ENCODE results near the gene AVEN. TPM values are rescaled to one million over a fixed set of nuclear protein-coding genes. Genes with fewer than 3 reads are reported as not detected.

AVEN gene
- total and polyA plus RNA-seq, 2 of the 4 experiments (the other 2 are of a cell fraction), result 9.1 to 17.6 TPM

GRCh38 chr15:33852094-33852493, 186.9 kb downstream of the AVEN start:
- Histone ChIP-seq H3K23ac (ENCODE audit: low read depth, low read length) (no peak overlapping the region), H3K27me3 (ENCODE audit: control insufficient read depth, insufficient read depth, low read length) (no peaks in the 10 kb centered on the region), H3K56ac (ENCODE audit: extremely low read depth, insufficient read depth, low read length) (no peak overlapping the region), H4K5ac (ENCODE audit: low read depth, low read length) (no peak overlapping the region), H3K4me3 (ENCODE audit: insufficient read depth, low read depth, low read length) (no peak overlapping the region), H3K9me1 (ENCODE audit: insufficient read depth, low read length) (peaks cover 3% of the 10 kb centered on the region; the same call in 1 of the 2 replicates), H3K36me3 (ENCODE audit: control insufficient read depth, insufficient read depth, low read length) (no peaks in the 10 kb centered on the region), H3K18ac (ENCODE audit: low read depth, low read length) (no peak overlapping the region), H4K20me1 (ENCODE audit: insufficient read depth, low read length) (no peaks in the 10 kb centered on the region), H2AK9ac (replicated peaks; ENCODE audit: low read depth, low read length, poor library complexity) (no peak overlapping the region), H2BK15ac (ENCODE audit: low read depth, low read length) (no peak overlapping the region), H4K8ac (ENCODE audit: low read depth in 2 of 2, low read length in 2 of 2) (no peak overlapping the region), H2BK5ac (ENCODE audit: low read depth, low read length, poor library complexity, severe bottlenecking) (no peak overlapping the region), H2BK20ac (ENCODE audit: low read depth, low read length) (no peak overlapping the region), H3K4me1 (ENCODE audit: control insufficient read depth, insufficient read depth, low read length) (no peaks in the 10 kb centered on the region), H2AK5ac (ENCODE audit: low read depth, low read length) (no peak overlapping the region), H3K4me2 (ENCODE audit: low read depth, low read length) (no peak overlapping the region), H3K14ac (replicated peaks; ENCODE audit: low read depth, low read length) (no peak overlapping the region), H3K4ac (ENCODE audit: low read depth, low read length) (no peak overlapping the region), H3K9me3 (ENCODE audit: control insufficient read depth, insufficient read depth, low read length) (no peaks in the 10 kb centered on the region), H3K9ac (ENCODE audit: low read depth, low read length) (no peak overlapping the region), H2AFZ (replicated peaks; ENCODE audit: low read length, poor library complexity) (no peak overlapping the region), H3K79me1 (ENCODE audit: low read depth in 1 of 2, low read length in 2 of 2) (no peaks in the 10 kb centered on the region), H4K91ac (ENCODE audit: insufficient read depth, low read depth, low read length) (no peak overlapping the region), H3K27ac (ENCODE audit: insufficient read depth, low read length) (no peak overlapping the region), H2BK120ac (ENCODE audit: low read depth, low read length) (no peak overlapping the region)
- WGBS, 2 experiments (ENCODE audit: extremely low coverage in 2 of 2, insufficient read length in 1 of 2), result no CpG with 5 or more reads among the region's 1 CpG
- in situ Hi-C loops (cut with MboI; ENCODE audit: low sequenced_read_pairs), result no loop called here
- no TSS peak for BruUV-seq (replicated peaks)
- POLR2A ChIA-PET (ENCODE audit: unreplicated experiment), result no interaction called here
- intact Hi-C loops (cut with micrococcal nuclease), result loop anchor here (5.0 kb wide), 2 partner anchors 115 to 130 kb away; partner anchors contain the start of gene CHRM5
- TF ChIP-seq SMC3 (IDR thresholded peaks at IDR 0.05; ENCODE audit: low read depth, low read length), result no peak
- no peak for TF ChIP-seq ELK1 (IDR thresholded peaks at IDR 0.05; ENCODE audit: borderline replicate concordance, low read depth, low read length)
- no peak for TF ChIP-seq MXI1 (IDR thresholded peaks at IDR 0.05; ENCODE audit: borderline replicate concordance, low read depth, low read length)
- no peak for TF ChIP-seq CTCF (conservative IDR thresholded peaks at IDR 0.05; ENCODE audit: low read depth, low read length)
- TF ChIP-seq CEBPB (IDR thresholded peaks at IDR 0.05; ENCODE audit: low read depth, low read length), result no peak
- no peak for TF ChIP-seq NFE2L2 (IDR thresholded peaks at IDR 0.05; ENCODE audit: low read depth, low read length)
- TF ChIP-seq USF2 (IDR thresholded peaks at IDR 0.05; ENCODE audit: low read depth, low read length), result no peak
- no peak for TF ChIP-seq MAZ (IDR thresholded peaks at IDR 0.05; ENCODE audit: borderline replicate concordance, low read depth, low read length)
- no peak for TF ChIP-seq CHD1 (IDR thresholded peaks at IDR 0.05; ENCODE audit: low read depth, low read length)
- TF ChIP-seq FOS (IDR thresholded peaks at IDR 0.05; ENCODE audit: low read depth, low read length), result no peak
- TF ChIP-seq MAFK (IDR thresholded peaks at IDR 0.05; ENCODE audit: low read depth, low read length), result no peak
- no peak for TF ChIP-seq RCOR1 (IDR thresholded peaks at IDR 0.05; ENCODE audit: insufficient replicate concordance, low read length)
- no peak for TF ChIP-seq BHLHE40 (IDR thresholded peaks at IDR 0.05; ENCODE audit: low read depth, low read length)
- CTCF ChIA-PET, result no interaction called here
- ATAC-seq (ENCODE audit: low read depth) (peak; percentile 73), DNase-seq (peak; percentile 17)
- dilution Hi-C loops (cut with HindIII; ENCODE audit: low sequenced_read_pairs, unreplicated experiment), result no loop called here

All from IMR-90 (cell line).